Measurements from ENCODE around the gene KLF8.

The KLF8 gene

DNA sequence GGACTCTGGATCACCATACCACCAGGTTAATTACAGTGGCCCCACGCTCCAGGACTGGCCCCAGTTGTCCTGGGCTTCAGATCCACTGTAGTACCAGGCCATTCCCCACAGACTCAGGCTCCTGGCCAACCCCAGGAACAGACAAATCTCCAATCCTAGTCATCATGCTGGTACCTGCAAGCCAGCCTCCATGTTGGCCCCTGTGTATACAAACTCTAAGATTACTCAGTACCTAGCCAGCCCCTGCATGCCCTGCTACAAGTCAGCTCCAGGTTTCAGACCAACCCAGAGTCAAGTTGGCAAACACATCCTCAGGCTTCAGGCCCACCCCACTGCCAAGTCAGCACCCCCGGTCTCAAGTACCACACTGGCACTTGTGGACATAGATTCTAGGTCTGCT, 85.9 kb downstream of the KLF8 start:
- no peaks in the 10 kb centered on the region for H3K27me3 ChIP-seq (ENCODE audit: insufficient read depth, poor library complexity, severe bottlenecking)
- TF ChIP-seq SPI1 (IDR thresholded peaks at IDR 0.05; ENCODE audit: borderline replicate concordance, low read depth): no peak
- TF ChIP-seq GABPA (IDR thresholded peaks at IDR 0.05; ENCODE audit: low read depth): no peak
- TF ChIP-seq, protein P1, sequence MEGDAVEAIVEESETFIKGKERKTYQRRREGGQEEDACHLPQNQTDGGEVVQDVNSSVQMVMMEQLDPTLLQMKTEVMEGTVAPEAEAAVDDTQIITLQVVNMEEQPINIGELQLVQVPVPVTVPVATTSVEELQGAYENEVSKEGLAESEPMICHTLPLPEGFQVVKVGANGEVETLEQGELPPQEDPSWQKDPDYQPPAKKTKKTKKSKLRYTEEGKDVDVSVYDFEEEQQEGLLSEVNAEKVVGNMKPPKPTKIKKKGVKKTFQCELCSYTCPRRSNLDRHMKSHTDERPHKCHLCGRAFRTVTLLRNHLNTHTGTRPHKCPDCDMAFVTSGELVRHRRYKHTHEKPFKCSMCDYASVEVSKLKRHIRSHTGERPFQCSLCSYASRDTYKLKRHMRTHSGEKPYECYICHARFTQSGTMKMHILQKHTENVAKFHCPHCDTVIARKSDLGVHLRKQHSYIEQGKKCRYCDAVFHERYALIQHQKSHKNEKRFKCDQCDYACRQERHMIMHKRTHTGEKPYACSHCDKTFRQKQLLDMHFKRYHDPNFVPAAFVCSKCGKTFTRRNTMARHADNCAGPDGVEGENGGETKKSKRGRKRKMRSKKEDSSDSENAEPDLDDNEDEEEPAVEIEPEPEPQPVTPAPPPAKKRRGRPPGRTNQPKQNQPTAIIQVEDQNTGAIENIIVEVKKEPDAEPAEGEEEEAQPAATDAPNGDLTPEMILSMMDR (IDR thresholded peaks at IDR 0.05; ENCODE audit: insufficient read depth, low read length): no peak
- TF ChIP-seq POLR2AphosphoS5 (IDR thresholded peaks at IDR 0.05; ENCODE audit: low read depth): no peak
- TF ChIP-seq, protein P2, sequence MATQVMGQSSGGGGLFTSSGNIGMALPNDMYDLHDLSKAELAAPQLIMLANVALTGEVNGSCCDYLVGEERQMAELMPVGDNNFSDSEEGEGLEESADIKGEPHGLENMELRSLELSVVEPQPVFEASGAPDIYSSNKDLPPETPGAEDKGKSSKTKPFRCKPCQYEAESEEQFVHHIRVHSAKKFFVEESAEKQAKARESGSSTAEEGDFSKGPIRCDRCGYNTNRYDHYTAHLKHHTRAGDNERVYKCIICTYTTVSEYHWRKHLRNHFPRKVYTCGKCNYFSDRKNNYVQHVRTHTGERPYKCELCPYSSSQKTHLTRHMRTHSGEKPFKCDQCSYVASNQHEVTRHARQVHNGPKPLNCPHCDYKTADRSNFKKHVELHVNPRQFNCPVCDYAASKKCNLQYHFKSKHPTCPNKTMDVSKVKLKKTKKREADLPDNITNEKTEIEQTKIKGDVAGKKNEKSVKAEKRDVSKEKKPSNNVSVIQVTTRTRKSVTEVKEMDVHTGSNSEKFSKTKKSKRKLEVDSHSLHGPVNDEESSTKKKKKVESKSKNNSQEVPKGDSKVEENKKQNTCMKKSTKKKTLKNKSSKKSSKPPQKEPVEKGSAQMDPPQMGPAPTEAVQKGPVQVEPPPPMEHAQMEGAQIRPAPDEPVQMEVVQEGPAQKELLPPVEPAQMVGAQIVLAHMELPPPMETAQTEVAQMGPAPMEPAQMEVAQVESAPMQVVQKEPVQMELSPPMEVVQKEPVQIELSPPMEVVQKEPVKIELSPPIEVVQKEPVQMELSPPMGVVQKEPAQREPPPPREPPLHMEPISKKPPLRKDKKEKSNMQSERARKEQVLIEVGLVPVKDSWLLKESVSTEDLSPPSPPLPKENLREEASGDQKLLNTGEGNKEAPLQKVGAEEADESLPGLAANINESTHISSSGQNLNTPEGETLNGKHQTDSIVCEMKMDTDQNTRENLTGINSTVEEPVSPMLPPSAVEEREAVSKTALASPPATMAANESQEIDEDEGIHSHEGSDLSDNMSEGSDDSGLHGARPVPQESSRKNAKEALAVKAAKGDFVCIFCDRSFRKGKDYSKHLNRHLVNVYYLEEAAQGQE (IDR thresholded peaks at IDR 0.05; ENCODE audit: insufficient replicate concordance, low read depth): no peak
- no peak overlapping the region for H3K4me3 ChIP-seq (replicated peaks; ENCODE audit: insufficient read depth, low read length)
- H3K27ac ChIP-seq (replicated peaks): no peak overlapping the region
- DNase-seq (ENCODE audit: low read depth in 1 of 2, low spot score in 1 of 2): no peak

DNA sequence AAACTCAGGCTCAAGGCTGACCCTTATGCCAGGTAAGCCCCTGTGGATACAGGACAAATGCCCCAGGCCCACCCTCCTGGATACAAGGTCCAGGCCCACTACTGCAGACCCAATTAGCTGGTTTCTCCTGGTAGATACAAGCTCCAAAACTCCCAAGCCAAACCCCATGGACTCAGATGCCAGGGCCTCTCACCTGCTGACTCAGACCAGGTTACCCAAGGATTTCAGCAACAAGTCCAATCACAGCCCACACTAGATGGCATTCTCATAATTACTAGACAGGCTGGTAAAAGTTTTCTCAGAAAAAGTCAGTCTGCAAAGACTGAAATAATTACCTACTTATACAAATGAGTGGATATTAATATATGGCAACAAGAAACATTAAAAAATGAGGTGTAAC, 87.0 kb downstream of the KLF8 start:
- TF ChIP-seq GABPA (IDR thresholded peaks at IDR 0.05; ENCODE audit: low read depth) (no peak), POLR2AphosphoS5 (IDR thresholded peaks at IDR 0.05; ENCODE audit: low read depth) (no peak), SPI1 (IDR thresholded peaks at IDR 0.05; ENCODE audit: borderline replicate concordance, low read depth) (no peak)
- TF ChIP-seq, protein P1 (IDR thresholded peaks at IDR 0.05; ENCODE audit: insufficient read depth, low read length): no peak
- TF ChIP-seq, protein P2 (IDR thresholded peaks at IDR 0.05; ENCODE audit: insufficient replicate concordance, low read depth): no peak
- Histone ChIP-seq H3K4me3 (replicated peaks; ENCODE audit: insufficient read depth, low read length) (no peak overlapping the region), H3K27me3 (ENCODE audit: insufficient read depth, poor library complexity, severe bottlenecking) (no peaks in the 10 kb centered on the region), H3K27ac (replicated peaks) (no peak overlapping the region)
- DNase-seq (ENCODE audit: low read depth in 1 of 2, low spot score in 1 of 2): no peak

Measured in HL-60 (cell line).